HEK293 (cell line): ENCODE results near the gene SH2D1B.

Experiments used
- CTCF ChIA-PET: fragments of 350-600 bp; formaldehyde crosslinking; extraction: SDS; loops from one replicate; lab custom pipeline; 2021; ENCODE audit warnings: antibody characterized with exemption; lab: Yijun Ruan, JAX
- POLR2A ChIA-PET: fragments of 300-600 bp; formaldehyde crosslinking; extraction: SDS; loops from one replicate; lab custom pipeline; 2020; ENCODE audit warnings: antibody characterized with exemption, inconsistent platforms; lab: Yijun Ruan, JAX
- H3K27ac ChIP-seq: fragments of 200-500 bp; sonication (Bioruptor generic); 2 replicates; pipeline ENCODE4 v1.5.1; 2014; ENCODE audit warnings: low read depth, low read length, control low read depth, inconsistent platforms; ENCODE audit errors: extremely low read depth
- H3K36me3 ChIP-seq, 2 experiments: fragments of 200-500 bp in 1 of 2; sonication (Bioruptor generic) in 1 of 2; 1 replicate in 1 of 2; 2 replicates in 1 of 2; pipeline ENCODE4 v1.5.1; 2014 to 2017; ENCODE audit warnings: inconsistent platforms in 2 of 2, low read length in 2 of 2; ENCODE audit not compliant: control insufficient read depth in 2 of 2, insufficient read depth in 1 of 2
- H3K4me1 ChIP-seq: fragments of 200-500 bp; sonication (Bioruptor generic); 2 replicates; pipeline ENCODE4 v1.5.1; 2014; ENCODE audit warnings: mild to moderate bottlenecking, low read length, inconsistent platforms; ENCODE audit not compliant: control insufficient read depth, insufficient read depth
- H3K4me3 ChIP-seq: 2 replicates; pipeline ENCODE4 v1.5.1; 2011; ENCODE audit warnings: low read depth, mild to moderate bottlenecking, control low read depth, low read length, moderate library complexity
- H3K9me3 ChIP-seq: fragments of 200-500 bp; sonication (Bioruptor generic); 2 replicates; pipeline ENCODE4 v1.5.1; 2014; ENCODE audit warnings: low read depth, low read length, inconsistent platforms; ENCODE audit not compliant: control insufficient read depth, insufficient read depth
- FEZF1 ChIP-seq: fragments of 450-650 bp; formaldehyde crosslinking; IDR thresholded peaks from 2 replicates; pipeline ENCODE4 v1.5.1; 2016; ENCODE audit warnings: missing biosample characterization, missing genetic modification characterization
- KLF1 ChIP-seq: fragments of 450-650 bp; formaldehyde crosslinking; IDR thresholded peaks from 2 replicates; pipeline ENCODE4 v1.5.1; 2016; ENCODE audit warnings: missing biosample characterization, missing genetic modification characterization
- OSR2 ChIP-seq: fragments of 450-650 bp; formaldehyde crosslinking; IDR thresholded peaks from 2 replicates; pipeline ENCODE4 v1.5.1; 2016; ENCODE audit warnings: missing biosample characterization, missing genetic modification characterization
- PRDM6 ChIP-seq: fragments of 450-650 bp; formaldehyde crosslinking; IDR thresholded peaks from 2 replicates; pipeline ENCODE4 v1.5.1; 2017; ENCODE audit warnings: missing biosample characterization, missing genetic modification characterization
- SCRT1 ChIP-seq: fragments of 450-650 bp; formaldehyde crosslinking; IDR thresholded peaks from 2 replicates; pipeline ENCODE4 v1.5.1; 2016; ENCODE audit warnings: missing biosample characterization, missing genetic modification characterization, borderline replicate concordance
- ZBTB20 ChIP-seq: fragments of 450-650 bp; formaldehyde crosslinking; IDR thresholded peaks from 2 replicates; pipeline ENCODE4 v1.5.1; 2016; ENCODE audit warnings: missing biosample characterization, missing genetic modification characterization
- ZNF155 ChIP-seq: fragments of 450-650 bp; formaldehyde crosslinking; IDR thresholded peaks from 2 replicates; pipeline ENCODE4 v1.5.1; 2016; ENCODE audit warnings: missing biosample characterization, missing genetic modification characterization
- ZNF18 ChIP-seq: fragments of 450-650 bp; formaldehyde crosslinking; IDR thresholded peaks from 2 replicates; pipeline ENCODE4 v1.5.1; 2016; ENCODE audit warnings: missing biosample characterization, missing genetic modification characterization
- ZNF274 ChIP-seq, 2 experiments: fragments of 200-500 bp in 1 of 2; fragments of 450-650 bp in 1 of 2; sonication (Bioruptor generic) in 1 of 2; formaldehyde crosslinking in 1 of 2; IDR thresholded peaks; 2 replicates each; pipeline versions ENCODE4 v1.5.1 to v1.6.1; 2014 to 2016; ENCODE audit warnings: borderline replicate concordance in 1 of 2, inconsistent platforms in 1 of 2, low read length in 1 of 2, missing biosample characterization in 1 of 2, missing genetic modification characterization in 1 of 2
- ZNF292 ChIP-seq: fragments of 450-650 bp; formaldehyde crosslinking; IDR thresholded peaks from 2 replicates; pipeline ENCODE4 v1.5.1; 2016; ENCODE audit warnings: low read depth, missing biosample characterization, missing genetic modification characterization, borderline replicate concordance
- ZNF433 ChIP-seq: fragments of 450-650 bp; formaldehyde crosslinking; IDR thresholded peaks from 2 replicates; pipeline ENCODE4 v1.5.1; 2016; ENCODE audit warnings: missing biosample characterization, missing genetic modification characterization, low read depth
- ZNF501 ChIP-seq: fragments of 450-650 bp; formaldehyde crosslinking; IDR thresholded peaks from 2 replicates; pipeline ENCODE4 v1.5.1; 2016; ENCODE audit warnings: missing biosample characterization, missing genetic modification characterization
- ZNF585B ChIP-seq: fragments of 450-650 bp; formaldehyde crosslinking; IDR thresholded peaks from 2 replicates; pipeline ENCODE4 v1.5.1; 2016; ENCODE audit warnings: missing biosample characterization, missing genetic modification characterization
- ZNF639 ChIP-seq: fragments of 450-650 bp; formaldehyde crosslinking; IDR thresholded peaks from 2 replicates; pipeline ENCODE4 v1.5.1; 2016; ENCODE audit warnings: missing biosample characterization, missing genetic modification characterization
- ZNF747 ChIP-seq: fragments of 450-650 bp; formaldehyde crosslinking; IDR thresholded peaks from 2 replicates; pipeline ENCODE4 v1.5.1; 2016; ENCODE audit warnings: missing biosample characterization, missing genetic modification characterization
- ZNF837 ChIP-seq: fragments of 450-650 bp; formaldehyde crosslinking; IDR thresholded peaks from 2 replicates; pipeline ENCODE4 v1.5.1; 2016; ENCODE audit warnings: missing biosample characterization, missing genetic modification characterization
- ZNF843 ChIP-seq: fragments of 450-650 bp; formaldehyde crosslinking; IDR thresholded peaks from 2 replicates; pipeline ENCODE4 v1.5.1; 2016; ENCODE audit warnings: missing biosample characterization, missing genetic modification characterization
- ZXDB ChIP-seq: fragments of 450-650 bp; formaldehyde crosslinking; IDR thresholded peaks from 2 replicates; pipeline ENCODE4 v1.5.1; 2016; ENCODE audit warnings: missing biosample characterization, missing genetic modification characterization
- TF ChIP-seq, protein P1 (sequence below): fragments of 450-650 bp; formaldehyde crosslinking; IDR thresholded peaks from 2 replicates; pipeline ENCODE4 v1.5.1; 2016; ENCODE audit warnings: missing biosample characterization, missing genetic modification characterization
- TF ChIP-seq, protein P2 (sequence below): fragments of 450-650 bp; formaldehyde crosslinking; IDR thresholded peaks from 2 replicates; pipeline ENCODE4 v1.5.1; 2016; ENCODE audit warnings: missing biosample characterization, missing genetic modification characterization, borderline replicate concordance

Gene SH2D1B

DNA sequence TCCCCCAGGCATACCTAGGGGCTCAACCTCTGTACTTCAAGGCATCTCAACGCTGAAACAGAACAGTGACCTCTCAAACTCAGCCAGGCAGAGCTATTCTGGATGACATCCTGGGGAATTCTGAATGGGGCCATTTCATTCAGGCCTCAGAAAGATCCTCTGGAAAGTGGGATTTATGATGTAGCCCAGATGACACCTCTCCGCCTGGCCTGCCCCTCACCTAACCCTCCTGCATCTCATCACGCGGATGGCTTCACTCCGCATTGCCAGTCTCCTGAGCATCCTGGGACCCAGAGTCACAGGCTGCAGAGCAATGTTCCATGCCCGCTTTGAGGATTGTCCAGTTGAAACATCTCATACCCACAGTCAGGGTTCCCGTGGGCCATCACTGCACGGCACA is 36.5 kb downstream of the SH2D1B start (continued):
- TF ChIP-seq ZXDB (tag by site-specific recombination) (no peak), ZNF639 (tag by site-specific recombination) (no peak), ZNF18 (tag by site-specific recombination) (no peak), ZNF843 (tag by site-specific recombination) (no peak), ZNF837 (no peak), KLF1 (tag by site-specific recombination) (no peak), OSR2 (tag by site-specific recombination) (no peak)

- no peaks in the 10 kb centered on the region; a peak in 1 of 3 replicates for H3K36me3 ChIP-seq
- TF ChIP-seq ZNF747 (tag by site-specific recombination): no peak
- TF ChIP-seq, protein P1, sequence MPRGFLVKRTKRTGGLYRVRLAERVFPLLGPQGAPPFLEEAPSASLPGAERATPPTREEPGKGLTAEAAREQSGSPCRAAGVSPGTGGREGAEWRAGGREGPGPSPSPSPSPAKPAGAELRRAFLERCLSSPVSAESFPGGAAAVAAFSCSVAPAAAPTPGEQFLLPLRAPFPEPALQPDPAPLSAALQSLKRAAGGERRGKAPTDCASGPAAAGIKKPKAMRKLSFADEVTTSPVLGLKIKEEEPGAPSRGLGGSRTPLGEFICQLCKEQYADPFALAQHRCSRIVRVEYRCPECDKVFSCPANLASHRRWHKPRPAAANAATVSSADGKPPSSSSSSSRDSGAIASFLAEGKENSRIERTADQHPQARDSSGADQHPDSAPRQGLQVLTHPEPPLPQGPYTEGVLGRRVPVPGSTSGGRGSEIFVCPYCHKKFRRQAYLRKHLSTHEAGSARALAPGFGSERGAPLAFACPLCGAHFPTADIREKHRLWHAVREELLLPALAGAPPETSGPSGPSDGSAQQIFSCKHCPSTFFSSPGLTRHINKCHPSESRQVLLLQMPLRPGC: no peak
- no peak for TF ChIP-seq ZNF155 (tag by site-specific recombination)
- no peak overlapping the region for H3K4me3 ChIP-seq
- CTCF ChIA-PET: no interaction called here
- no peak overlapping the region for H3K27ac ChIP-seq
- H3K4me1 ChIP-seq: no peaks in the 10 kb centered on the region
- POLR2A ChIA-PET: no interaction called here
- H3K9me3 ChIP-seq: no peaks in the 10 kb centered on the region
These were observed 37.5 kb downstream of the SH2D1B start for GRCh38 chr1:162374406-162374805.

DNA sequence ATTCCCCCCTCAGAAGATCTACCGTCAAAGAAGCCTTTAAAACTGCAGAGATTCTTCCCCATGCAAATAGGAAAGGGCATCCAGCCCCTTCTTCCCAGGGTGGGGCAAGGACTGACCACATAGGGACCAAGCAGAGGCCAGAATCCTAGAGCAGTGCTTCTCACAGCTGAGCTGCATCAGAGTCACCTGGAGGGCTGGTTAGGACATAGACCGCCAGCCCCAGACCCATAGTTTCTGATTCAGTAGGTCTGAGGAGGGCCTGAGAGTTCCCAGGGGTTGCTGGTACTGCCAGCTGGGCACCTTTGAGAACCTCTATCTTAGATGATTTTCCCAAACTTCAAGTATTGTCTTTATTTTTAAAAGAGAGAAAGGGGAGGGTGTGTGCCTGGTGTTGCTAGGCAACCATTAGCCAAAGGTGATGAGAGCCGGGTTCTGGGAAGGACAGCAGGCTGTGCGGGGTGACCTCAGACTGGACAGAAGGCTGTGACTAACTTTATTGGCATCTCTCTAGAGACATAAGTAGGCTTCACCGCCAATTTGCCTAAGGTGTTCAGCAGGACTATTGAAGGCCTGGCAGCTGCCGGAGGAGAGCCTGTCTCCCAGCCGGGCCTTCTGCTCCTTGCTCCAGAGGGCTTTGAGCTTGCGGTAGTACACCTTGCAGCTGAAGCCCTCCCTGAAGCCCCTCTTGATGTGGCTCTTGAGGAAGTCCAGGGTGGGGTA is 38.2 kb downstream of the SH2D1B start:
- H3K4me3 ChIP-seq: no peak overlapping the region
- POLR2A ChIA-PET: no interaction called here
- no peak for TF ChIP-seq ZNF501 (tag by site-specific recombination)
- TF ChIP-seq ZNF292 (tag by site-specific recombination): no peak
- TF ChIP-seq, all 188 proteins: peak for 0

DNA sequence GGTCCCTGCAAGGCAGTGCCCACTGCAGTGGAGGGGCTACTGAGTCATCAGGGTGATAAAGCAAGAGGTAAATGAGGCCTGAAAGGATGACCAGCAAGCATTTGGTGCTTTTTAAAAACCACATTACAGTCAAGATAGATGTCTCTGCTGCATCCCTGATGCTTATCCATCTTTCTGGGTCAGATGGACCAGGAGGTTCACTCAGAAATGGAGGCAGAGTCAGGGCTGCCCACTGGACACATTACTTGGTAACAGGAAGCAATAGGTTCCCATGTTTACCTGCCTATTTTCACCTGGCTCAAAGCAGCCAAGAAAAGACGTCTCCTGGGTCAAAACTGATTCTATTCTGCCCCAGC is 38.9 kb downstream of the SH2D1B start:
- Histone ChIP-seq H3K4me3 (no peak overlapping the region), H3K27ac (no peak overlapping the region), H3K4me1 (no peaks in the 10 kb centered on the region), H3K9me3 (no peaks in the 10 kb centered on the region), H3K36me3 (no peaks in the 10 kb centered on the region; a peak in 1 of 3 replicates)
- ChIA-PET POLR2A (no interaction called here), CTCF (no interaction called here)
- TF ChIP-seq ZNF433: no peak
- no peak for TF ChIP-seq ZNF585B (tag by site-specific recombination)
- TF ChIP-seq, protein P2, sequence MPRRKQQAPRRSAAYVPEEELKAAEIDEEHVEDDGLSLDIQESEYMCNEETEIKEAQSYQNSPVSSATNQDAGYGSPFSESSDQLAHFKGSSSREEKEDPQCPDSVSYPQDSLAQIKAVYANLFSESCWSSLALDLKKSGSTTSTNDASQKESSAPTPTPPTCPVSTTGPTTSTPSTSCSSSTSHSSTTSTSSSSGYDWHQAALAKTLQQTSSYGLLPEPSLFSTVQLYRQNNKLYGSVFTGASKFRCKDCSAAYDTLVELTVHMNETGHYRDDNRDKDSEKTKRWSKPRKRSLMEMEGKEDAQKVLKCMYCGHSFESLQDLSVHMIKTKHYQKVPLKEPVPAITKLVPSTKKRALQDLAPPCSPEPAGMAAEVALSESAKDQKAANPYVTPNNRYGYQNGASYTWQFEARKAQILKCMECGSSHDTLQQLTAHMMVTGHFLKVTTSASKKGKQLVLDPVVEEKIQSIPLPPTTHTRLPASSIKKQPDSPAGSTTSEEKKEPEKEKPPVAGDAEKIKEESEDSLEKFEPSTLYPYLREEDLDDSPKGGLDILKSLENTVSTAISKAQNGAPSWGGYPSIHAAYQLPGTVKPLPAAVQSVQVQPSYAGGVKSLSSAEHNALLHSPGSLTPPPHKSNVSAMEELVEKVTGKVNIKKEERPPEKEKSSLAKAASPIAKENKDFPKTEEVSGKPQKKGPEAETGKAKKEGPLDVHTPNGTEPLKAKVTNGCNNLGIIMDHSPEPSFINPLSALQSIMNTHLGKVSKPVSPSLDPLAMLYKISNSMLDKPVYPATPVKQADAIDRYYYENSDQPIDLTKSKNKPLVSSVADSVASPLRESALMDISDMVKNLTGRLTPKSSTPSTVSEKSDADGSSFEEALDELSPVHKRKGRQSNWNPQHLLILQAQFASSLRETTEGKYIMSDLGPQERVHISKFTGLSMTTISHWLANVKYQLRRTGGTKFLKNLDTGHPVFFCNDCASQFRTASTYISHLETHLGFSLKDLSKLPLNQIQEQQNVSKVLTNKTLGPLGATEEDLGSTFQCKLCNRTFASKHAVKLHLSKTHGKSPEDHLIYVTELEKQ (tag by site-specific recombination): no peak
- TF ChIP-seq PRDM6 (tag by site-specific recombination): no peak
- no peak for TF ChIP-seq ZNF274 (IDR thresholded peaks at IDR 0.05; ENCODE audit: low read length)
- TF ChIP-seq ZNF274 (tag by site-specific recombination; IDR thresholded peaks at IDR 0.05; ENCODE audit: borderline replicate concordance): no peak
- TF ChIP-seq FEZF1: no peak
- no peak for TF ChIP-seq ZBTB20
- TF ChIP-seq SCRT1 (tag by site-specific recombination): no peak

More for the DNA sequence above, 38.2 kb downstream of the SH2D1B start:
- no peaks in the 10 kb centered on the region; a peak in 1 of 3 replicates for H3K36me3 ChIP-seq
- no peaks in the 10 kb centered on the region for H3K4me1 ChIP-seq
- CTCF ChIA-PET: no interaction called here
- no peak overlapping the region for H3K27ac ChIP-seq
- H3K9me3 ChIP-seq: no peaks in the 10 kb centered on the region
